Kidney (tissue), 22 donors: Measurements from ENCODE around the gene CKAP2L. TPM values are rescaled to one million over a fixed set of nuclear protein-coding genes. Genes with fewer than 3 reads are reported as not detected.

Experiments
- DNase-seq, 5 donors: peaks; one replicate each; pipeline ENCODE4 v3.0.0-alpha.2; 2013 to 2020
- FAIRE-seq: peaks from 2 replicates; lab custom pipeline; 2012; peaks lifted over from hg19 to GRCh38; lab: Jason Lieb, UNC
- H3K27ac ChIP-seq, 2 donors: one replicate each; pipeline ENCODE4 v1.7.0; 2013; ENCODE audit warnings: low read depth in 2 of 2, low read length in 2 of 2, inconsistent platforms in 1 of 2
- H3K27me3 ChIP-seq: one replicate; pipeline ENCODE4 v1.7.1; 2013; ENCODE audit warnings: low read length, inconsistent platforms; ENCODE audit not compliant: control insufficient read depth, insufficient read depth
- H3K36me3 ChIP-seq, 3 donors: one replicate each; pipeline versions ENCODE4 v1.7.0 to v1.7.1; 2013; ENCODE audit warnings: low read length in 3 of 3, control low read depth in 1 of 3, inconsistent platforms in 1 of 3; ENCODE audit not compliant: insufficient read depth in 3 of 3, control insufficient read depth in 2 of 3
- H3K4me1 ChIP-seq, 3 donors: one replicate each; pipeline versions ENCODE4 v1.7.0 to v1.7.1; 2013; ENCODE audit warnings: low read length in 3 of 3, inconsistent platforms in 1 of 3, low read depth in 1 of 3; ENCODE audit not compliant: control insufficient read depth in 2 of 3, insufficient read depth in 2 of 3
- H3K4me3 ChIP-seq, 3 donors: one replicate each; pipeline versions ENCODE4 v1.7.0 to v1.8.1; 2013; ENCODE audit warnings: low read length in 3 of 3, control low read depth in 1 of 3, inconsistent platforms in 1 of 3
- H3K9ac ChIP-seq, 3 donors: one replicate each; pipeline versions ENCODE4 v1.7.0 to v1.7.1; 2013; ENCODE audit warnings: low read length in 3 of 3, control low read depth in 1 of 3, inconsistent platforms in 1 of 3
- H3K9me3 ChIP-seq, 3 donors: one replicate each; pipeline versions ENCODE4 v1.7.0 to v1.7.1; 2013; ENCODE audit warnings: low read length in 3 of 3, control low read depth in 1 of 3, inconsistent platforms in 1 of 3; ENCODE audit not compliant: control insufficient read depth in 2 of 3, insufficient read depth in 1 of 3
- intact Hi-C: fragments of 100-400 bp; cut with DNase I; formaldehyde crosslinking; loops from one replicate; pipeline ENCODE4 v1.11.1; 2022
- long read RNA-seq, 10 donors: library from polyadenylated mRNA in 1 of 10; unstranded in 1 of 10; transcript quantifications; one replicate each; pipeline ENCODE4 v2.0.0 and lab custom pipeline, GENCODE V29; 2021 to 2026
- polyA plus RNA-seq: library from polyadenylated mRNA; stranded (reverse); fragments of 350-450 nt; fragmentation: Illumina TruSeq; extraction: RNeasy Lipid Tissue Mini Kit (QIAGEN cat#74804); gene quantifications from one replicate; pipeline ENCODE4 v1.2.3, GENCODE V29; 2014; ENCODE audit warnings: low read depth, low replicate concordance; ENCODE audit not compliant: insufficient read depth
- total RNA-seq: library from RNA; stranded (reverse); fragmentation: NEBNext Ultra II Directional; extraction: Animal tissue kit (Norgen Biotek cat#: 25700); gene quantifications from one replicate; pipeline ENCODE4 v1.2.1, GENCODE V29; 2021
- TF ChIP-seq, protein P1 (sequence below): IDR thresholded peaks from 3 replicates; pipeline ENCODE4 v1.5.1; 2012; ENCODE audit warnings: mild to moderate bottlenecking, moderate library complexity, borderline replicate concordance; ENCODE audit not compliant: insufficient read depth; ENCODE audit errors: extremely low read depth
- donor health status: control.
- donor health status: control.
- donor health status: control.
- donor health status: control.
- donor health status: control.
- donor health status: DM: yes; HTN: yes; CAD: no.
- donor health status: Normal renal cell carcinoma (clear cell type).

CKAP2L gene
- 0.88 TPM for total RNA-seq
- not detected for polyA plus RNA-seq
- long read RNA-seq, donor 1 = 0 reads
- long read RNA-seq, donor 2 = 0 reads
- long read RNA-seq, donor 3 = 0 reads
- long read RNA-seq, donor 4, full-length matches to known transcripts = 2 of 2 reads
- long read RNA-seq, donor 4, partial matches to known transcripts = 0 of 2 reads
- long read RNA-seq, donor 4, other reads (novel, unspliced or antisense) = 0 of 2 reads
- long read RNA-seq, donor 5, full-length matches to known transcripts = 1 of 1 reads
- long read RNA-seq, donor 5, partial matches to known transcripts = 0 of 1 reads
- long read RNA-seq, donor 5, other reads (novel, unspliced or antisense) = 0 of 1 reads
- long read RNA-seq, donor 6 = 0 reads
- long read RNA-seq, donor 7 = 0 reads
- long read RNA-seq, donor 8 = 0 reads
- long read RNA-seq, donor 9, partial matches to known transcripts = 0 of 1 reads
- long read RNA-seq, donor 9, other reads (novel, unspliced or antisense) = 0 of 1 reads
- long read RNA-seq, donor 10, partial matches to known transcripts = 0 of 1 reads
- long read RNA-seq, donor 10, other reads (novel, unspliced or antisense) = 0 of 1 reads

- H3K4me3 ChIP-seq = peak within 1 kb of the TSS; percentile 54 to 79 (median 66)
- peaks cover 0 to 2% (median 0%) of the 10 kb centered on the region in 3 donors for H3K4me1 ChIP-seq
- H3K9ac ChIP-seq = peak within 1 kb of the TSS in 2 of 3 donors; percentile 36 to 38
- H3K36me3 ChIP-seq = no peaks in the 10 kb centered on the region
- H3K27ac ChIP-seq = no peak within 1 kb of the TSS
- DNase-seq = peak; percentile 97 to 99 (median 98)
- intact Hi-C loops = no loop called here
- FAIRE-seq = peak; percentile 80
- no peaks in the 10 kb centered on the region for H3K27me3 ChIP-seq
- TF ChIP-seq, protein P1, sequence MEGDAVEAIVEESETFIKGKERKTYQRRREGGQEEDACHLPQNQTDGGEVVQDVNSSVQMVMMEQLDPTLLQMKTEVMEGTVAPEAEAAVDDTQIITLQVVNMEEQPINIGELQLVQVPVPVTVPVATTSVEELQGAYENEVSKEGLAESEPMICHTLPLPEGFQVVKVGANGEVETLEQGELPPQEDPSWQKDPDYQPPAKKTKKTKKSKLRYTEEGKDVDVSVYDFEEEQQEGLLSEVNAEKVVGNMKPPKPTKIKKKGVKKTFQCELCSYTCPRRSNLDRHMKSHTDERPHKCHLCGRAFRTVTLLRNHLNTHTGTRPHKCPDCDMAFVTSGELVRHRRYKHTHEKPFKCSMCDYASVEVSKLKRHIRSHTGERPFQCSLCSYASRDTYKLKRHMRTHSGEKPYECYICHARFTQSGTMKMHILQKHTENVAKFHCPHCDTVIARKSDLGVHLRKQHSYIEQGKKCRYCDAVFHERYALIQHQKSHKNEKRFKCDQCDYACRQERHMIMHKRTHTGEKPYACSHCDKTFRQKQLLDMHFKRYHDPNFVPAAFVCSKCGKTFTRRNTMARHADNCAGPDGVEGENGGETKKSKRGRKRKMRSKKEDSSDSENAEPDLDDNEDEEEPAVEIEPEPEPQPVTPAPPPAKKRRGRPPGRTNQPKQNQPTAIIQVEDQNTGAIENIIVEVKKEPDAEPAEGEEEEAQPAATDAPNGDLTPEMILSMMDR = no peak
- H3K9me3 ChIP-seq = no peaks in the 10 kb centered on the region
Measured at GRCh38 chr2:112764071-112765044, at the start of gene CKAP2L. TSS of gene CKAP2L (minus strand) at chr2:112764609. CDS start at chr2:112764598, 11 bp downstream.

DNA sequence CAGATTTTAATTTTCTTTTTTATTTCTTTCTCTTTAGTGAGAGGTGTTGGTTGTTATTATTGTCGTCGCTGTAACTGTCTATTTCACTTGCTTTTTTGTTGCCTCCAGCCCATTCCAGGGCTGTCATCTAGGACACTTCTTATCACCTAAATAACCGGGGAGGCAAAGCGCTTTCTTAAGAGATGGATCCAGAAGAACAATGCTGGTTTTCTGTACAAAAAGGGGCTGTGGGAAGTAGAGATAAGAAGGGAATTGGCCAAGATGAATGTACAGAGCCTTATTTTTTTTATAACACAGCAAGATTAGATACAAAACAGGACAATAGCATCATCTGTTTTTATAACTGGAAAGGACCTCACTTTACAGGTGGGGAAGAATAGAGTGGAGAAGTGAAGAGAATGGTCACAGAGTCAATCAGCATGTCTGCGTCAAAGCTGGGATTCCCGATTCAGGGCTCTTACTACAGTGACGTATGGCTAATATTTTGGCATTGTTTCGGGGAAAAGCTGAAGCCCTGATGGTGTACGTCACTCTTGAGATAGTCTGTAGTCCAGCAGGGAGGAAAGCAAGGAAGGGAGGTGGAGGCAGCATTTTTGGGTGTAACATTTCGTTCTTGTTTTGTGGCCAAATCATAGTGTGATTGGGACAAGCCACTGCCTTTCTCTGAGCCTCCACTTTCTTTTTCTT lies 49.0 kb upstream of the CKAP2L start:
- TF ChIP-seq, protein P1 = no peak
- H3K9me3 ChIP-seq = no peaks in the 10 kb centered on the region
- H3K27ac ChIP-seq = no peak overlapping the region
- H3K9ac ChIP-seq = no peak overlapping the region
- FAIRE-seq (no peak), DNase-seq (no peak)
- H3K4me3 ChIP-seq = no peak overlapping the region
- intact Hi-C loops = no loop called here
- peaks cover 0 to 26% (median 15%) of the 10 kb centered on the region in 3 donors for H3K4me1 ChIP-seq
- no peaks in the 10 kb centered on the region for H3K27me3 ChIP-seq
- H3K36me3 ChIP-seq = no peaks in the 10 kb centered on the region
